ENCODE results near the gene C1orf115.
"Not testable (repeated sequence)": the region's sequence is repeated elsewhere in the genome, so short reads cannot be mapped to it uniquely, and the experiment has no call there.

C1orf115 gene

GRCh38 chr1:220730486-220730885, 40.3 kb downstream of the C1orf115 start:
- DNase-seq = no peak

GRCh38 chr1:220732137-220732536, 42.0 kb downstream of the C1orf115 start:
- no peak for DNase-seq

DNA sequence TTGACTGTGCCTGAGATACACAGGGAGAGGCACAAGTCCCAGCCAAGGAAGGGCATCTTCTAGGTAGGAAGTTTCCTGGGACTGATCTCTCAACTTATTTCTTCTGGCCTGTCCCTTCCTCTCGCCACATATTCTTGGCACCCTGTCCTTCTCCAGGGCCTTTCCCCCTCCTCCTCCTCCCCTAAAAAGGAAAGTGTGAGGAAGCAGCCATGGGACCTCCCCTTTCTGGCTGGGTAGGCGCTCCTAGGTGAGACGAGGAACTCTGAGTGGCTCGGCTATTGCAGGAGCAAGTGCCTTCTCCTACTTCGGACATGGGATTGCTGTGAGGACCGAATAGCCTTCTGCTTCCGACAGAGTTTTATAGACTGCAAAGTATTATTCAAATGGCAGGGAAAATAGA, 42.5 kb downstream of the C1orf115 start:
- DNase-seq = no peak

DNA sequence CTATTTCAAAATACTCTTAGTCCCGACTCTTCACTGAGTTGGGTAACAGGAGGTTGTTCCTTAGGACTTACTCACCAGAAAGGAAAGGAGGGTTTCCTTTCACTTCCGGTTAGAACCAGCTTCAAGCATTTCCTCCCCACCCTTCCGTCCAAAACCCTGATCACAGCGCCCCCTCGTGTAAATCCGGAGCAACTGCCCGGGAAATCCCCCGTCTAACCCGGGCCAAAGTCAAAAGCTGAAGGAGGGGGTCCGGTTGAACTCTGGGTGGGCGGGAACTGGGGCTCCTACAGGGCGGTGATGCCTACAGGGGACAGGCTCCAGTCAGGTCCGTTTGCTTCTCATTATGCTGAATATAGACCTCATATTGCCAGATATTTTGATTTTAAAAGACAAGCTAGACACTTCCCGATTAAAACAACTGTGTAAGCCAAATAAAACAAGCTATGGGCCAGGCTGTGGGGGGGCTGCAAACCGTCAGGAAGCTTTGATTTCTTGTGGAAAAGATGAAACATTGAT, 43.0 kb downstream of the C1orf115 start:
- DNase-seq = peak; percentile 79

DNA sequence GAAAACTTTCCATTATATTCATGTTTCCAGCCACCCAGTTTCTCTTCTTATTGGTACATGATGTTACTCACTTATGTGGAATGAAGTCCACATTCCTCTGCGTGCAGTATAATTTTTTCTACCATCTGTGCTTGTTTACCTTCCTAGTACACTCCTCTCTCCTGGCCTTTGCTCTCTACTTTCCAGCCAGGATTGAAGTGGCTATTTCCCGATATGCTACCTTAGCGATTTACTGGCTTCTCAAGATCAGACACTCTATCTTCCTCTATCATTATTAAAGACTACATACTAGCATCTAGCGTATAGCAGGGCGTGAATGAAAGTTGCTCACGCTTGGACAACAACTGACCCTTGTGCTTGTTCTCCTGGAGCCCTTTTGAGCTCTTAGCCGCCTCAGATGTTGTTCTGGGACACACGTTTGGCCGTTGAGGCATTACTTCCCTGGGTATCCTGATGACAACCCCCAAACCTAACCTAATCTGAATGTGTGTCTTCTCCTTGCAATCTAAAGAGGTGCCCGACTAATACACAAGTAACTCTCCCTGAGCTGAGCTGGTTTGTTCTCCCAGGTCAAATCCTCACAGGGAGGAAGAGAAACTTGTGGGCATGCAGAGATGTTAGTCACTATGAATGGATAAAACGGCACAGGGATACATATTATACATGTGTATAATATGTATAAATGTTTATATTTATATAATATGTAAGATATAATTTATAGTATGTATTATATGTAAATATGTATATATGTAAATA, 44.6 kb downstream of the C1orf115 start:
- DNase-seq = no peak

DNA sequence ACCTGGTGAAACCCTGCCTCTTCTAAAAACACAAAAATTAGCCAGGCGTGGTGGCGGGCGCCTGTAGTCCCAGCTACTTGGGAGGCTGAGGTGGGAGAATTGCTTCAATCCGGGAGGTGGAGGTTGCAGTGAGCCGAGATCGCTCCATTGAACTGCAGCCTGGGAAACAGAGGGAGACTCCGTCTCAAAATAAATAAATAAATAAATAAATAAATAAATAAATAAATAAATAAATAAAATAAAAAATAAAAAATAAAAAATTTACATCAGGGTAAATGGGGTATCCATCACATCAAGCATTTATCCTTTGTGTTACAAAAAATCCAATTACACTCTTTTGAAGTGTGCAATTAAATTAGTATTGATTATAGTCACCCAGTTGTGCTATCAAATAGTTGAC, 46.1 kb downstream of the C1orf115 start:
- DNase-seq = not testable (repeated sequence)

DNA sequence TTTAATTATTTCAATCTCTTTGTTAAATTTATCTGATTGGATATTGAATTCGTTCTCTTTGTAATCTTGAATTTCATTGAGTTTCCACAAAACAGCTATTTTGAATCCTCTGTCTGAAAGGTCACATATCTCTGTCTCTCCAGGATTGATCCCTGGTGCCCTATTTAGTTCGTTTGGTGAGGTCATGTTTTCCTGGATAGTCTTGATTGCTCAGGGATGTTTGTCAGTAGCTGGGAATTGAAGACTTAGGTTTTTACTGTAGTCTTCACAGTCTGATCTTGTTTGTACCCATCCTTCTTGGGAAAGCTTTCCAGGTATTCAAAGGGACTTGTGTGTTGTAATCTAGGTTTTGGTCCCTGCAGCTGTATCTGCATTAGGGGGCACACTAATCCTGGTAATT, 51.2 kb downstream of the C1orf115 start:
- DNase-seq = no peak

- DNase-seq = no peak
Measured at GRCh38 chr1:220741825-220742224, 51.7 kb downstream of the C1orf115 start.

GRCh38 chr1:220742520-220742919, 52.4 kb downstream of the C1orf115 start:
- DNase-seq = no peak

DNA sequence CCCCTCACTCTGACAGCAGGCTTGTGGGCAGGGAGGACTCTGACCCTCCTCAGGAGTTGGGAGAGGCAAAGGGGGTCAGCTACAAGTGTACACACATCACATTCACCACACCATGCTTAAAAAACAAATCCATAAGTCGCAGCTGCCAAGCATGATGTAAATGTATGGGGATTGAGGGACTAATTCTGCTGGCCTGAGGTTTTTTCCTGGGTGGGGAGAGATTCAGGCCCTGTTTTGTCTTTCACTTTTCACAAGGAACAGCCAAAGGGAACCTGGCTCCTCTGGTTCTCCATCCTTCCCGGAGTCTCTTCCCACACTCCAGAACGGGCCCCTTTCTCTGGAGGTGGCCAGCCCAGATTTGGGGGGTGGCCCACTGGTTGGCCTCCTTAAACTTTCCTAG, 56.7 kb downstream of the C1orf115 start:
- DNase-seq = peak; percentile 26

GRCh38 chr1:220747437-220748088, 57.4 kb downstream of the C1orf115 start:
- DNase-seq = no peak

DNA sequence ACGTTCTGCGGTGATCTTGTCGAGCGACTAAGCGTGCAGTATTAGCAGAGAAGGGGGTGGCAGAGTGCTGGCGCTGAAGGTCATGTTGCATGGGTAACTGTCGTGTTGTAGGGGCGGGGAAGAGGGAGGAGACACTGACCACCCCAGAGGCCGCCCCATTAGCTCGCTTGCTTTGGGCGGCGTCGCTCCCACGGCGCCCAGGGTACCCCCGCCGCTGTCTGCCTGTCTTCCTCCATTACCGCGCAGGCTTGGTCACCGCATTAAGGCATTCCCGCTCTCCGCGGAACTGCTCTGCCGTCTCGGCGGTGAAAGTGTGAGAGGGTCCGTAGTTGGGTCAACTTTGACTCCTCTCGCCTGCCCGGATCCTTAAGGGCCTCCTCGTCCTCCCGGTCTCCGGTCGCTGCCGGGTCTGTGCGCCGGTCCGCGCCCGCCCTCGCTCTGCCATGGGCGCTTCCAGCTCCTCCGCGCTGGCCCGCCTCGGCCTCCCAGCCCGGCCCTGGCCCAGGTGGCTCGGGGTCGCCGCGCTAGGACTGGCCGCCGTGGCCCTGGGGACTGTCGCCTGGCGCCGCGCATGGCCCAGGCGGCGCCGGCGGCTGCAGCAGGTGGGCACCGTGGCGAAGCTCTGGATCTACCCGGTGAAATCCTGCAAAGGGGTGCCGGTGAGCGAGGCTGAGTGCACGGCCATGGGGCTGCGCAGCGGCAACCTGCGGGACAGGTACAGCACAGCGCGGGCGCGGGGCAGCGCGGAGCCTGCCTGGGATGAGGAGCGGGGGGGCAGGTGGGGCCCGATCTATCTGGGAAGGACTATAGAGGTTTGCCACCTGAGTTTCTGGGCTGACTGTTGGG, 58.1 kb downstream of the C1orf115 start, which contains the start of gene MTARC2:
TSS of gene MTARC2 (plus strand) at position 234 of the 846 bp plus-strand sequence. CDS start at position 444, 210 bp downstream.
- DNase-seq = peak; percentile 92
